ENCODE results near the gene RTN3.
A peak's percentile ranks its signal among the peaks of the same experiment; 100 is the strongest.
"Not testable (repeated sequence)": the region's sequence is repeated elsewhere in the genome, so short reads cannot be mapped to it uniquely, and the experiment has no call there.

Gene RTN3

GRCh38 chr11:63681321-63682065 lies at the start of gene RTN3:
TSS of gene RTN3 (plus strand) at chr11:63681500. CDS start at chr11:63681637, 137 bp downstream.
- peak; percentile 99 for DNase-seq (ENCODE audit: low read depth)

- DNase-seq (ENCODE audit: low read depth) = peak; percentile 34
Measured at GRCh38 chr11:63635762-63636465, 45.4 kb upstream of the RTN3 start.

- not testable (repeated sequence) for DNase-seq (ENCODE audit: low read depth)
Measured at GRCh38 chr11:63638436-63638835, 42.9 kb upstream of the RTN3 start.

GRCh38 chr11:63639199-63639832 lies 42.0 kb upstream of the RTN3 start:
- no peak for DNase-seq (ENCODE audit: low read depth)

GRCh38 chr11:63641727-63642126 lies 39.6 kb upstream of the RTN3 start:
- DNase-seq (ENCODE audit: low read depth) = no peak

GRCh38 chr11:63643205-63643604 lies 38.1 kb upstream of the RTN3 start:
- no peak for DNase-seq (ENCODE audit: low read depth)

GRCh38 chr11:63652671-63653070 lies 28.6 kb upstream of the RTN3 start:
- DNase-seq (ENCODE audit: low read depth) = no peak

- DNase-seq (ENCODE audit: low read depth) = no peak
Measured at GRCh38 chr11:63660972-63661371, 20.3 kb upstream of the RTN3 start.

- no peak for DNase-seq (ENCODE audit: low read depth)
Measured at GRCh38 chr11:63663809-63664208, 17.5 kb upstream of the RTN3 start.

GRCh38 chr11:63666874-63667273 lies 14.4 kb upstream of the RTN3 start:
- no peak for DNase-seq (ENCODE audit: low read depth)

GRCh38 chr11:63667995-63668795 lies 13.1 kb upstream of the RTN3 start:
- no peak for DNase-seq (ENCODE audit: low read depth)

GRCh38 chr11:63670096-63670432 lies 11.2 kb upstream of the RTN3 start:
- DNase-seq (ENCODE audit: low read depth) = no peak

- peak; percentile 21 for DNase-seq (ENCODE audit: low read depth)
Measured at GRCh38 chr11:63670433-63671321, 10.6 kb upstream of the RTN3 start.

GRCh38 chr11:63671322-63672155 lies 9.8 kb upstream of the RTN3 start, which contains the start of gene ATL3:
TSS of gene ATL3 (minus strand) at chr11:63671376. CDS start at chr11:63671335, 41 bp downstream.
- peak; percentile 94 for DNase-seq (ENCODE audit: low read depth)

- no peak for DNase-seq (ENCODE audit: low read depth)
Measured at GRCh38 chr11:63672156-63672463, 9.2 kb upstream of the RTN3 start.

GRCh38 chr11:63672936-63673539 lies 8.3 kb upstream of the RTN3 start:
- DNase-seq (ENCODE audit: low read depth) = no peak

- no peak for DNase-seq (ENCODE audit: low read depth)
Measured at GRCh38 chr11:63673579-63673978, 7.7 kb upstream of the RTN3 start.

GRCh38 chr11:63680834-63681320 lies 423 bp upstream of the RTN3 start:
- DNase-seq (ENCODE audit: low read depth) = no peak

- DNase-seq (ENCODE audit: low read depth) = no peak
Measured at GRCh38 chr11:63682066-63683021, 1.0 kb downstream of the RTN3 start.
